GM10266 (cell line): ENCODE measurements around the gene PLEKHJ1.

Source experiments
- DNase-seq: peaks from one replicate; pipeline ENCODE4 v3.0.0; 2012; ENCODE audit errors: extremely low spot score
- CTCF ChIP-seq: IDR thresholded peaks from 2 replicates; pipeline ENCODE4 v1.5.1; 2012; ENCODE audit warnings: mild to moderate bottlenecking, low read depth; ENCODE audit not compliant: control insufficient read depth, insufficient read depth; ENCODE audit errors: missing control alignments

PLEKHJ1 gene

GRCh38 chr19:2197270-2197669 is 38.9 kb downstream of the PLEKHJ1 start:
- no peak for DNase-seq
- TF ChIP-seq CTCF, result no peak

GRCh38 chr19:2195914-2196313 is 40.2 kb downstream of the PLEKHJ1 start:
- no peak for DNase-seq
- TF ChIP-seq CTCF, result no peak

- no peak for TF ChIP-seq CTCF
- DNase-seq, result no peak
Measured at GRCh38 chr19:2195361-2195760, 40.8 kb downstream of the PLEKHJ1 start.

- no peak for TF ChIP-seq CTCF
- DNase-seq, result no peak
Measured at GRCh38 chr19:2194513-2195078, 41.5 kb downstream of the PLEKHJ1 start.

GRCh38 chr19:2193807-2194206 is 42.3 kb downstream of the PLEKHJ1 start:
- TF ChIP-seq CTCF, result no peak
- DNase-seq, result no peak

- no peak for TF ChIP-seq CTCF
- DNase-seq, result no peak
Measured at GRCh38 chr19:2192862-2193261, 43.3 kb downstream of the PLEKHJ1 start.

- no peak for DNase-seq
- TF ChIP-seq CTCF, result no peak
Measured at GRCh38 chr19:2191456-2192310, 44.4 kb downstream of the PLEKHJ1 start.
